Stomach (tissue), 9 donors: ENCODE data around the gene RTN4. TPM values are rescaled to one million over a fixed set of nuclear protein-coding genes. Genes with fewer than 3 reads are reported as not detected.
A peak's percentile ranks its signal among the peaks of the same experiment; 100 is the strongest.

ENCODE experiments used
- DNase-seq, 2 donors: peaks; one replicate each; pipeline versions ENCODE4 v3.0.0 to v3.0.0-alpha.2; 2013 to 2019
- H3K27ac ChIP-seq, 5 donors: fragments of 200-600 bp in 4 of 5; sonication (generic) in 4 of 5; one replicate each; pipeline ENCODE4 v1.5.1; 2013 to 2019; ENCODE audit warnings: mild to moderate bottlenecking in 1 of 5, moderate library complexity in 1 of 5
- H3K27me3 ChIP-seq, 3 donors: fragments of 200-600 bp; sonication (generic); one replicate each; pipeline ENCODE4 v1.5.1; 2017 to 2019; ENCODE audit warnings: mixed run types in 1 of 3
- H3K36me3 ChIP-seq, 4 donors: fragments of 200-600 bp; sonication (generic); 1 replicate in 3 of 4; 2 replicates in 1 of 4; pipeline ENCODE4 v1.5.1; 2016 to 2019
- H3K4me1 ChIP-seq, 4 donors: fragments of 200-600 bp; sonication (generic); one replicate each; pipeline ENCODE4 v1.5.1; 2016 to 2019
- H3K4me3 ChIP-seq, 4 donors: fragments of 200-600 bp; sonication (generic) in 3 of 4; one replicate each; pipeline ENCODE4 v1.5.1; 2016 to 2019; ENCODE audit warnings: mild to moderate bottlenecking in 1 of 4
- H3K9me3 ChIP-seq, 4 donors: fragments of 200-600 bp; sonication (generic); one replicate each; pipeline ENCODE4 v1.5.1; 2016 to 2019
- EP300 ChIP-seq: sonication (generic); formaldehyde crosslinking; IDR thresholded peaks from one replicate; pipeline ENCODE4 v1.6.1; 2017; ENCODE audit warnings: antibody characterized with exemption
- POLR2A ChIP-seq, 4 donors: fragments of 450-650 bp; IDR thresholded peaks; one replicate each; pipeline ENCODE4 v1.6.1; 2016; ENCODE audit warnings: antibody characterized with exemption in 4 of 4, control low read depth in 2 of 4, mild to moderate bottlenecking in 1 of 4, moderate library complexity in 1 of 4
- POLR2AphosphoS5 ChIP-seq, 3 donors: sonication (generic); formaldehyde crosslinking; IDR thresholded peaks; one replicate each; pipeline ENCODE4 v1.6.1; 2016; ENCODE audit warnings: antibody characterized with exemption in 3 of 3
- WGBS, 5 donors: extraction: QIAGEN DNeasy Blood & Tissue Kit in 3 of 5; methylation state at CpG; one replicate each; pipeline versions ENCODE4 v1.1.5 to v1.1.7; 2013 to 2018; 5-methylcytosine and 5-hydroxymethylcytosine counted together
- intact Hi-C: fragments of 100-400 bp; cut with DNase I; formaldehyde crosslinking; loops from one replicate; pipeline ENCODE4 v1.15.1; 2023; ENCODE audit warnings: low total_unique reads
- polyA plus RNA-seq, 3 donors: library from polyadenylated mRNA; stranded (reverse); fragments of 200-250 nt; gene quantifications; one replicate each; pipeline ENCODE4 v1.2.3, GENCODE V29; 2013
- total RNA-seq, 5 donors: library from RNA; depleted of rRNA; stranded (reverse); fragments of >200 nt; gene quantifications; one replicate each; pipeline versions ENCODE4 v1.1.0 to v1.2.3, GENCODE V29; 2014 to 2016
- TF ChIP-seq, protein P1 (sequence below), 7 experiments: fragments of 450-650 bp in 4 of 7; fragments of 200-600 bp in 3 of 7; sonication (generic) in 3 of 7; IDR thresholded peaks; one replicate each; pipeline ENCODE4 v1.5.1; 2016 to 2019; ENCODE audit warnings: antibody characterized with exemption in 7 of 7, control low read depth in 2 of 7, mild to moderate bottlenecking in 1 of 7
- donor health status: healthy with polysubstance abuse.
- donor health status: Bipolar disorder and iron deficiency.
- donor health status: healthy.

Gene RTN4
- total and polyA plus RNA-seq, 8 donors, result 40.8 to 463 (median 126) TPM

GRCh38 chr2:55033076-55033742, 17.0 kb downstream of the RTN4 start:
- Histone ChIP-seq H3K9me3 (no peaks in the 10 kb centered on the region), H3K27me3 (no peaks in the 10 kb centered on the region), H3K4me3 (no peak overlapping the region), H3K4me1 (peaks cover 0 to 74% (median 26%) of the 10 kb centered on the region in 4 donors), H3K27ac (no peak overlapping the region), H3K36me3 (no peaks in the 10 kb centered on the region)
- WGBS, 5 donors, result 76 to 94% (median 85%) methylated on average over 5 of the region's 5 CpGs
- peak in 1 of 2 donors; percentile 44 for DNase-seq
- intact Hi-C loops, result no loop called here
- no peak for TF ChIP-seq EP300

DNA sequence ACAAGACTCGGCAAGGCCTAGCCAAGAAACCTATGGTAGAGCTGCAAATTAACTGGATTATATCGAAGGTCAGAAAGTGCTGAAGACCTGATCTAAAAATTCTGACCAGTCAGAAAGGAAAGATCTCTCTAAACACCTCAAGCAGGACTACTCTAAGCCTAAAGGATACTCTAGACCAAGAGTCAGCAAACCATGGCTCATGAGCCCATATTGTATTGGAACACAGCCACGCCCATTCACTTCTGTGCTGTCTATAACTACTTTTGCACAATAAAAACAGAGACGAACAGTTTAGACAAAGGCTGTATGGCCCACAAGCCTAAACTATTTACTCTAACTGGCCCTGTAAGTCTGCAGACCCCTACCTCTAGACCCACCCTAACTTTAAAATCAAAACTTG, 18.7 kb downstream of the RTN4 start:
- Histone ChIP-seq H3K36me3 (no peaks in the 10 kb centered on the region), H3K4me1 (peaks cover 5 to 85% (median 36%) of the 10 kb centered on the region in 4 donors), H3K4me3 (no peak overlapping the region), H3K9me3 (no peaks in the 10 kb centered on the region), H3K27me3 (no peaks in the 10 kb centered on the region), H3K27ac (no peak overlapping the region)
- intact Hi-C loops, result no loop called here
- TF ChIP-seq POLR2A (IDR thresholded peaks at IDR 0.05) (no peak), EP300 (no peak), POLR2AphosphoS5 (IDR thresholded peaks at IDR 0.05) (no peak)
- TF ChIP-seq, protein P1, sequence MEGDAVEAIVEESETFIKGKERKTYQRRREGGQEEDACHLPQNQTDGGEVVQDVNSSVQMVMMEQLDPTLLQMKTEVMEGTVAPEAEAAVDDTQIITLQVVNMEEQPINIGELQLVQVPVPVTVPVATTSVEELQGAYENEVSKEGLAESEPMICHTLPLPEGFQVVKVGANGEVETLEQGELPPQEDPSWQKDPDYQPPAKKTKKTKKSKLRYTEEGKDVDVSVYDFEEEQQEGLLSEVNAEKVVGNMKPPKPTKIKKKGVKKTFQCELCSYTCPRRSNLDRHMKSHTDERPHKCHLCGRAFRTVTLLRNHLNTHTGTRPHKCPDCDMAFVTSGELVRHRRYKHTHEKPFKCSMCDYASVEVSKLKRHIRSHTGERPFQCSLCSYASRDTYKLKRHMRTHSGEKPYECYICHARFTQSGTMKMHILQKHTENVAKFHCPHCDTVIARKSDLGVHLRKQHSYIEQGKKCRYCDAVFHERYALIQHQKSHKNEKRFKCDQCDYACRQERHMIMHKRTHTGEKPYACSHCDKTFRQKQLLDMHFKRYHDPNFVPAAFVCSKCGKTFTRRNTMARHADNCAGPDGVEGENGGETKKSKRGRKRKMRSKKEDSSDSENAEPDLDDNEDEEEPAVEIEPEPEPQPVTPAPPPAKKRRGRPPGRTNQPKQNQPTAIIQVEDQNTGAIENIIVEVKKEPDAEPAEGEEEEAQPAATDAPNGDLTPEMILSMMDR (IDR thresholded peaks at IDR 0.05), result no peak
- WGBS, 5 donors, result 84 to 91% (median 88%) methylated on average over 4 of the region's 4 CpGs
- DNase-seq, result no peak

- intact Hi-C loops, result no loop called here
- Histone ChIP-seq H3K27ac (no peak overlapping the region), H3K36me3 (no peaks in the 10 kb centered on the region), H3K4me1 (peaks cover 5 to 92% (median 43%) of the 10 kb centered on the region in 4 donors), H3K9me3 (no peaks in the 10 kb centered on the region), H3K4me3 (no peak overlapping the region), H3K27me3 (no peaks in the 10 kb centered on the region)
- no peak for DNase-seq
- 80 to 94% (median 87%) methylated on average over 3 of the region's 3 CpGs for WGBS, 5 donors
- TF ChIP-seq POLR2AphosphoS5 (IDR thresholded peaks at IDR 0.05) (no peak), EP300 (no peak), POLR2A (IDR thresholded peaks at IDR 0.05) (no peak)
- TF ChIP-seq, protein P1 (IDR thresholded peaks at IDR 0.05), result no peak
Measured at GRCh38 chr2:55030766-55031165, 19.5 kb downstream of the RTN4 start.

DNA sequence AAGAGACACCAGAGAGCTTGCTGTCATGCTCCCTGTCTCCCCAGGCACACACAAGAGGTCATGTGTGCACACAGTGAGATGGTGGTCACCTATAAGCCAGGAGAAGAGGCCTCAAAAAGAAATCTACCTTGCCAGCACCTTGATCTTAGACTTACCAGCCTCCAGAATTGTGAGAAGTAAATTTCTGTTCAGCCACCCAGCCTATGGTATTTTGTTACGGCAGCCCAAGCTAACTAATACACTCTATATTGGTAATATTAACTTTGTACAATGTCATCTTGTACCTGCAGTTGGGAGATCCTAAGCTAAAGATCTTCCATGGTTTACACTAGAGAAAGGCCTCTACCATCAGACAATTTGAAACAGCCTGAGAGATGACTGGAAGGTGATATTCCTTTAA, 21.2 kb downstream of the RTN4 start:
- intact Hi-C loops, result no loop called here
- TF ChIP-seq EP300, result no peak
- TF ChIP-seq, protein P1 (IDR thresholded peaks at IDR 0.05), result no peak
- Histone ChIP-seq H3K9me3 (no peaks in the 10 kb centered on the region), H3K27ac (no peak overlapping the region), H3K4me1 (peaks cover 5 to 100% (median 52%) of the 10 kb centered on the region in 4 donors), H3K4me3 (no peak overlapping the region), H3K36me3 (no peaks in the 10 kb centered on the region), H3K27me3 (no peaks in the 10 kb centered on the region)
- 94 to 100% (median 100%) methylated on average over 1 of the region's 1 CpG for WGBS, 5 donors
- DNase-seq, result no peak

DNA sequence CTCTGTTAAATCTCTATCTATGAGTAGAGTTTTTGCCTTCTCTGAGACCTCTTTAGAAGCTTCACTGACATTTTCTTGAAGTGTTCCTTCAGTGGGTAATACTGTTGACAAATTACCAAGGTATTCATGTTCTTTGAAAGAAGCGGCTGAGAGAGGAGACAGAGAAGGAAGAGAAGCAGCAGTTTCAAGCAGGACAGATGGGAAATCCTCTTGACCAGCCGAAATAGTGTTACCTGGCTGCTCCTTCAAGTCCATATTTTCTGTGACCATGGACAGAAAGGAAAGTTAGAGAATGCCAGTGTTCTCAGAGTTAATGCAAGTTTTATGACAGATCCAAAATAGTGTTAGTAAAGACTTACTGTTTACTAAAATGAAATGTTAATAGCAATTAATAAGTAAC, 23.0 kb downstream of the RTN4 start:
- Histone ChIP-seq H3K27ac (no peak overlapping the region), H3K4me3 (no peak overlapping the region), H3K9me3 (no peaks in the 10 kb centered on the region), H3K27me3 (no peaks in the 10 kb centered on the region), H3K36me3 (no peaks in the 10 kb centered on the region), H3K4me1 (peaks cover 0 to 99% (median 54%) of the 10 kb centered on the region in 4 donors)
- intact Hi-C loops, result no loop called here
- TF ChIP-seq EP300 (no peak), POLR2AphosphoS5 (IDR thresholded peaks at IDR 0.05) (no peak), POLR2A (IDR thresholded peaks at IDR 0.05) (no peak)
- TF ChIP-seq, protein P1 (IDR thresholded peaks at IDR 0.05), result no peak
- DNase-seq, result no peak
- WGBS, 5 donors, result 75 to 92% (median 88%) methylated on average over 2 of the region's 2 CpGs
